Memory B cell (primary cell): ENCODE data around the gene TNS1.
"Not testable (repeated sequence)": the region's sequence is repeated elsewhere in the genome, so short reads cannot be mapped to it uniquely, and the experiment has no call there.

Experiments used
- ATAC-seq: fragments of 150-1000 bp; cut with Tn5 transposase; 2 replicates; pipeline ENCODE4 v1.10.0; 2021; ENCODE audit warnings: low read depth, mild to moderate bottlenecking, moderate library complexity
- DNase-seq, 2 donors: peaks; one replicate each; pipeline ENCODE4 v3.0.0; 2022; ENCODE audit warnings: low spot score in 2 of 2
- H3K27ac Mint-ChIP-seq: one replicate; pipeline ENCODE4 v1.8.0; 2022; ENCODE audit warnings: mild to moderate bottlenecking, moderate library complexity, mixed read lengths
- H3K27me3 Mint-ChIP-seq: one replicate; pipeline ENCODE4 v1.8.0; 2022; ENCODE audit warnings: mixed read lengths
- H3K36me3 Mint-ChIP-seq: one replicate; pipeline ENCODE4 v1.8.0; 2022; ENCODE audit warnings: mild to moderate bottlenecking, mixed read lengths
- H3K4me1 Mint-ChIP-seq: one replicate; pipeline ENCODE4 v1.8.0; 2022; ENCODE audit warnings: mixed read lengths
- H3K4me3 Mint-ChIP-seq: one replicate; pipeline ENCODE4 v1.8.0; 2022; ENCODE audit warnings: mild to moderate bottlenecking, moderate library complexity, mixed read lengths
- H3K9me3 Mint-ChIP-seq: one replicate; pipeline ENCODE4 v1.8.0; 2022; ENCODE audit warnings: mixed read lengths

Gene TNS1

GRCh38 chr2:217817466-217818292 lies 185.1 kb downstream of the TNS1 start:
- H3K36me3 Mint-ChIP-seq: no peaks in the 10 kb centered on the region
- H3K4me3 Mint-ChIP-seq: no peak overlapping the region
- no peak for ATAC-seq
- H3K27ac Mint-ChIP-seq: no peak overlapping the region
- peaks cover 8% of the 10 kb centered on the region for H3K27me3 Mint-ChIP-seq
- no peaks in the 10 kb centered on the region for H3K9me3 Mint-ChIP-seq
- no peaks in the 10 kb centered on the region for H3K4me1 Mint-ChIP-seq
- no peak for DNase-seq

GRCh38 chr2:217816396-217816869 lies 186.4 kb downstream of the TNS1 start:
- no peak overlapping the region for H3K4me3 Mint-ChIP-seq
- no peaks in the 10 kb centered on the region for H3K36me3 Mint-ChIP-seq
- no peaks in the 10 kb centered on the region for H3K4me1 Mint-ChIP-seq
- ATAC-seq (no peak), DNase-seq (no peak)
- peaks cover 9% of the 10 kb centered on the region for H3K27me3 Mint-ChIP-seq
- no peak overlapping the region for H3K27ac Mint-ChIP-seq
- H3K9me3 Mint-ChIP-seq: no peaks in the 10 kb centered on the region

DNA sequence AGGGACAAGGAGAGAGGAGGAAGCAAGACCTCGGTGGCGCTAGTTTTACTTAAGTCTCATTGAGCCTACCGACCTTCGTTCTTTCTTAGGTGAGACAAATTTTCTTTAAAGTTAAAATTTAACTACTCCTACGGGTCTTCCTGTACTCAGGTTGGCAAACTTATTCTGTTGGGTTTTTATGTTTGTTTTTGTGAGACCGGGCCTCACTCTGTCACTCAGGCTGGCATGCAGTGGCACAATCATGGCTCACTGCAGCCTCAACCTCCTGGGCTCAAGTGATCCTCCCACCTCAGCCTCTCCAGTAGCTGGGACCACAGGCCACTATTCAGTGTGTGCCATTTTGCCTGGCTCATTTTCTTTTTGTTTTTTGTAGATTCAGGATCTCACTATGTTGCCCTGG lies 189.0 kb downstream of the TNS1 start:
- H3K27me3 Mint-ChIP-seq: peaks cover 9% of the 10 kb centered on the region
- peaks cover 2% of the 10 kb centered on the region for H3K9me3 Mint-ChIP-seq
- H3K4me1 Mint-ChIP-seq: peaks cover 2% of the 10 kb centered on the region
- ATAC-seq: no peak
- DNase-seq: no peak
- H3K27ac Mint-ChIP-seq: no peak overlapping the region
- H3K36me3 Mint-ChIP-seq: peaks cover 1% of the 10 kb centered on the region
- no peak overlapping the region for H3K4me3 Mint-ChIP-seq

GRCh38 chr2:217812170-217812569 lies 190.6 kb downstream of the TNS1 start:
- peaks cover 8% of the 10 kb centered on the region for H3K27me3 Mint-ChIP-seq
- peaks cover 4% of the 10 kb centered on the region for H3K4me1 Mint-ChIP-seq
- H3K4me3 Mint-ChIP-seq: no peak overlapping the region
- peaks cover 1% of the 10 kb centered on the region for H3K36me3 Mint-ChIP-seq
- no peak overlapping the region for H3K27ac Mint-ChIP-seq
- H3K9me3 Mint-ChIP-seq: peaks cover 2% of the 10 kb centered on the region
- DNase-seq (no peak), ATAC-seq (no peak)

DNA sequence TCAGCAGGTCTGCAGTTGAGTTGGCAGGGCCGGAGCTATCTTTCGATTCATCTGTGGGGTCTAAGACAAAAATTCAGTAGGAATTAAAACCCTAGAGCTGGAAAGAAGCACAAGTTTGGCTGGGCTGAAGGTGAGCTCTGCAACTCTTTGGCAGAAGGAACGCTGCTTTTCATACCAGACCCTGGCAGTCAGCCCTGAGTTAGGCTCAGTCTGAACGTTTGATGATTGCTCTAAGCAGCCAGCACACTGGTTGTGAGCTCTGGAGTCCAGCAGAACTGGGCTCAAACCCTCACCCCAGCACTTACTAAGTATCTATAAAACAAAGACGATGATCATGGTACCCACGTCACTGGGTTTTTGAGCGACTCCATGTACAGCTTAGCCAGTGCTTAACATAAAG lies 192.5 kb downstream of the TNS1 start:
- Mint-ChIP-seq H3K36me3 (peaks cover 1% of the 10 kb centered on the region), H3K4me1 (peaks cover 8% of the 10 kb centered on the region), H3K27me3 (peaks cover 14% of the 10 kb centered on the region), H3K4me3 (no peak overlapping the region), H3K27ac (no peak overlapping the region), H3K9me3 (peaks cover 2% of the 10 kb centered on the region)
- ATAC-seq (no peak), DNase-seq (no peak)

DNA sequence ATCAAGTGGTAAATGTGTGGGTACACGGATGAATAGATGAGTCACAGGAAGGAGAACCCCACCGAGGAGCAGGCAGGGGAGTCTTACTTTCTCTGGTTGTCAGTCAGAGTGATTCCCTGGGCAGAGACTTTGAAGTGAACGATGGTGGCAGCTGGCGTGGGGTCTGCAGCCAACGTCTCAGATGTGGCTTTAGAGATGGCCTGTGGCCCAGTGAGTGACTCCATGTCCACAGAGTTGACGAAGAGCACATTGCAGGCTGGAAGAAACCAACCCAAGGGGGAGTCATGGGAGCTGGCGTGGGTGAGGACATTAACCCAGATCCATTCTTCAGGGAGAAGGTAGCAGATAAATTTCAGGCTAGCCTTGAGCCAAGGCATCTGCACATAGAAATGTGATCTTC lies 193.1 kb downstream of the TNS1 start:
- Mint-ChIP-seq H3K27ac (no peak overlapping the region), H3K4me3 (no peak overlapping the region), H3K9me3 (peaks cover 2% of the 10 kb centered on the region), H3K36me3 (peaks cover 1% of the 10 kb centered on the region), H3K4me1 (peaks cover 8% of the 10 kb centered on the region), H3K27me3 (peaks cover 14% of the 10 kb centered on the region)
- ATAC-seq (no peak), DNase-seq (no peak)

DNA sequence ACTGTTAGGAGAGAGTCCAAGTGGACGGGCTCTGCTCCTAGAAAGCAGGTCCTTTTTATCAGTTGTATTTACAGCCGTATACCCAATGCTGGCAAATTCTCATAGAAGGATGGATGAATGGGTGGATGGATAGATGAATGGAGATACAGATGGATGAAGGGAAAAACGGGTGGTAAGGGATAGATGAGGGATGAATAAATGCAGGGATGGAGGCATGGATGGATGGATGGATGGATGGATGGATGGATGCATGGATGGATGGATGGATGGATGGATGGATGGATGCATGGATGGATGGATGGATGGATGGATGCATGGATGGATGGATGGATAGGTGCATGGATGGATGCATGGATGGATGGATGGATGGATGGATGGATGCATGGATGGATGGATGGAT lies 193.8 kb downstream of the TNS1 start:
- H3K27ac Mint-ChIP-seq, H3K4me3 Mint-ChIP-seq, ATAC-seq, H3K36me3 Mint-ChIP-seq, H3K4me1 Mint-ChIP-seq, DNase-seq, H3K9me3 Mint-ChIP-seq: not testable (repeated sequence)
- peaks cover 14% of the 10 kb centered on the region for H3K27me3 Mint-ChIP-seq

DNA sequence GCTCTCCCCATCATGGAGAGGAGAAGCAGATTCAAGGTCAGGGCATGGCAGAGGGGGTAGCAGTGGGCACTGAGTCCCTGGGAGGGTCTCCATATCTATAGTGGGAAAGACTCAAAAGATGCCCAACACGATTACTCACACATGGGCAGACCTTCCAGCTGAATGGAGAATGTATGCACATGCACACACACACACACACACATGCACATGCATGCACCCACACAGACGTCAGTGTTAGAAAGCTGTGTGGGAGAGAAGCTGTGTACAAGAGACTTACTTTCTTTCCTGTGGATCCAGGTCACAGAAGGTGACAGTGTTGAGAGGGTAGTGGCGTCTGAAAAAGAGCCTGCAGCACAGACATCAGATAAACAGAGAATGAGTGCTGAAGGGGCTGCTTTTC lies 194.5 kb downstream of the TNS1 start:
- Mint-ChIP-seq H3K27me3 (peaks cover 14% of the 10 kb centered on the region), H3K27ac (no peak overlapping the region), H3K4me1 (peaks cover 8% of the 10 kb centered on the region), H3K9me3 (peaks cover 2% of the 10 kb centered on the region), H3K36me3 (peaks cover 1% of the 10 kb centered on the region), H3K4me3 (no peak overlapping the region)
- DNase-seq (no peak), ATAC-seq (no peak)

- no peak for ATAC-seq
- peaks cover 2% of the 10 kb centered on the region for H3K9me3 Mint-ChIP-seq
- peaks cover 8% of the 10 kb centered on the region for H3K4me1 Mint-ChIP-seq
- no peak overlapping the region for H3K4me3 Mint-ChIP-seq
- DNase-seq: no peak
- H3K27me3 Mint-ChIP-seq: peaks cover 14% of the 10 kb centered on the region
- no peak overlapping the region for H3K27ac Mint-ChIP-seq
- H3K36me3 Mint-ChIP-seq: peaks cover 1% of the 10 kb centered on the region
Observed at GRCh38 chr2:217807753-217808152, 195.0 kb downstream of the TNS1 start.

DNA sequence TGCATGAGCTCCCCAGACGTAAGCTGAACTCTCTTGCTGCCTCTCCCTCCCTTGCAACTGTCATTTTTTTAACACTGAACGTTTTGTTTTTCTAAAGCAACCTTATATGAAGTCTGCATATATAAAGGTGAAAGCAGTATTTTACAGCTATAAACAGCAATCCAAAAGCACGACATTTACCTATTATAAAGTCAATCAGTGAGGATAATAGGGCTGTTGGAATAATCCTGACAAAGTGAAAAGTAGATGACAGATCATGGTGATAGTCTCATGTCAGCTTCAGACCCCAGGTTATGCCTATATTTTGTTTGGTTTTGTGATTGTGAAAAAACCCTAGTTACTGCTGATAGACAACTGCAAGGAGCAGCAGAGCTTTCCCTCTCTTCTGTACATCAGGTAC lies 195.8 kb downstream of the TNS1 start:
- no peak overlapping the region for H3K27ac Mint-ChIP-seq
- DNase-seq: no peak
- H3K9me3 Mint-ChIP-seq: peaks cover 2% of the 10 kb centered on the region
- peaks cover 1% of the 10 kb centered on the region for H3K36me3 Mint-ChIP-seq
- H3K4me3 Mint-ChIP-seq: no peak overlapping the region
- ATAC-seq: no peak
- H3K4me1 Mint-ChIP-seq: peaks cover 8% of the 10 kb centered on the region
- peaks cover 14% of the 10 kb centered on the region for H3K27me3 Mint-ChIP-seq

GRCh38 chr2:217806482-217806765 lies 196.4 kb downstream of the TNS1 start:
- no peak for DNase-seq
- peaks cover 2% of the 10 kb centered on the region for H3K9me3 Mint-ChIP-seq
- peaks cover 1% of the 10 kb centered on the region for H3K36me3 Mint-ChIP-seq
- H3K27ac Mint-ChIP-seq: no peak overlapping the region
- peaks cover 10% of the 10 kb centered on the region for H3K27me3 Mint-ChIP-seq
- ATAC-seq: no peak
- H3K4me3 Mint-ChIP-seq: no peak overlapping the region
- peaks cover 8% of the 10 kb centered on the region for H3K4me1 Mint-ChIP-seq

DNA sequence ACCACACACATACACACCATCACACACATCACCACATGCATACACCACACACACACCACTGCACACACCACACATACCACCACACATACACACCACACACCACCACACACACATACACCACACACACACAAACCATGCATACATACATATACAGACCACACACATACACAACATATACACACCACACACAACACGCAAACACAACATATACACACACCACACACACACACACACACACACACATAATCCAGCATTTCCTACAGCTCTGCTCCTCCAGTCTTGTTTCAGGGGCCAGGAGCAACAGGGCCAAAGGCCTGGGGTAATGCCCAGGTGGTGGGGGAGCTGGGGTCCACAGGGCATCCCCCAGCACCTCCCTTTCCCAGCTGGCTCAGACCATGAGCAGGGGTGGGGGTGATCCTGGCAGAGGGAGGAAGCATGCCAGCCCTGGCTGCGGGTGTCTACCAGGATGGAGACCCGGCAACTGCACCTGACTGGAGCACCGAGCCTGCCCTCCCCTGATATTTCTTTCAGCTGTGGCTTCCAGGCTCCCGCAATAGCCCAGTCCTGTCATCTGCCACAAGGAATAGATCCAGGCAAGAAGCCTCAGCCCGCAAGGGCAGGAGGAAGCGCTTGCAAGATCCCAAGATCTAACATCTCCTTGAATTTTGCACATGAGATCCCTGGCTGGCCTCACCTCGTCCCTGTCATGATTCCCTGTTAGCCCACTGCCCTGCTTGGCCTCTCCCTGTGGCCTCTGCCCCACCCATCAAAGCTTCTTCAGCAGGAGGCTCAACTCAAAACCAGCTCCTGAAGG lies 196.9 kb downstream of the TNS1 start:
- H3K27ac Mint-ChIP-seq: no peak overlapping the region
- H3K27me3 Mint-ChIP-seq: peaks cover 10% of the 10 kb centered on the region

GRCh38 chr2:217804791-217805667 lies 197.8 kb downstream of the TNS1 start:
- peaks cover 2% of the 10 kb centered on the region for H3K9me3 Mint-ChIP-seq
- peaks cover 10% of the 10 kb centered on the region for H3K27me3 Mint-ChIP-seq
- no peak for DNase-seq
- H3K4me3 Mint-ChIP-seq: no peak overlapping the region
- no peak for ATAC-seq
- H3K36me3 Mint-ChIP-seq: peaks cover 1% of the 10 kb centered on the region
- H3K4me1 Mint-ChIP-seq: peaks cover 8% of the 10 kb centered on the region
- no peak overlapping the region for H3K27ac Mint-ChIP-seq

More for the DNA sequence above, 196.9 kb downstream of the TNS1 start:
- no peak overlapping the region for H3K4me3 Mint-ChIP-seq
- H3K36me3 Mint-ChIP-seq: peaks cover 1% of the 10 kb centered on the region
- no peak for DNase-seq
- ATAC-seq: no peak
- peaks cover 8% of the 10 kb centered on the region for H3K4me1 Mint-ChIP-seq
- H3K9me3 Mint-ChIP-seq: peaks cover 2% of the 10 kb centered on the region

GRCh38 chr2:217804338-217804737 lies 198.5 kb downstream of the TNS1 start:
- Mint-ChIP-seq H3K4me1 (peaks cover 8% of the 10 kb centered on the region), H3K36me3 (peaks cover 1% of the 10 kb centered on the region), H3K4me3 (no peak overlapping the region), H3K27me3 (peaks cover 10% of the 10 kb centered on the region), H3K27ac (no peak overlapping the region), H3K9me3 (peaks cover 2% of the 10 kb centered on the region)
- DNase-seq (no peak), ATAC-seq (no peak)
